Skeletal muscle tissue (tissue), 4 donors: ENCODE data around the gene TTBK2. TPM values are rescaled to one million over a fixed set of nuclear protein-coding genes. Genes with fewer than 3 reads are reported as not detected.

Source experiments
- H3K27ac ChIP-seq: one replicate; pipeline ENCODE4 v1.7.0; 2013; ENCODE audit warnings: mild to moderate bottlenecking, low read depth, low read length, inconsistent platforms
- H3K27me3 ChIP-seq, 3 donors: one replicate each; pipeline ENCODE4 v1.7.0; 2013; ENCODE audit warnings: low read length in 3 of 3; ENCODE audit not compliant: control insufficient read depth in 3 of 3, insufficient read depth in 3 of 3
- H3K36me3 ChIP-seq, 3 donors: one replicate each; pipeline ENCODE4 v1.7.0; 2013; ENCODE audit warnings: low read length in 3 of 3; ENCODE audit not compliant: control insufficient read depth in 3 of 3, insufficient read depth in 3 of 3
- H3K4me1 ChIP-seq, 3 donors: one replicate each; pipeline ENCODE4 v1.7.0; 2013; ENCODE audit warnings: low read length in 3 of 3, mild to moderate bottlenecking in 3 of 3; ENCODE audit not compliant: control insufficient read depth in 3 of 3, insufficient read depth in 3 of 3
- H3K4me3 ChIP-seq, 3 donors: one replicate each; pipeline ENCODE4 v1.7.0; 2013; ENCODE audit warnings: low read length in 3 of 3
- H3K9ac ChIP-seq, 3 donors: one replicate each; pipeline ENCODE4 v1.7.0; 2013; ENCODE audit warnings: low read length in 3 of 3, mild to moderate bottlenecking in 3 of 3, moderate library complexity in 2 of 3, low read depth in 1 of 3
- H3K9me3 ChIP-seq, 3 donors: one replicate each; pipeline ENCODE4 v1.7.0; 2013; ENCODE audit warnings: low read length in 3 of 3; ENCODE audit not compliant: control insufficient read depth in 3 of 3
- total RNA-seq: library from RNA; depleted of rRNA; stranded (reverse); fragments of >200 nt; gene quantifications from one replicate; pipeline ENCODE4 v1.2.3, GENCODE V29; 2014
- donor health status: Osteomylitis.

TTBK2 gene
- total RNA-seq, 1 donor from 2014 or later: 8.4 TPM

DNA sequence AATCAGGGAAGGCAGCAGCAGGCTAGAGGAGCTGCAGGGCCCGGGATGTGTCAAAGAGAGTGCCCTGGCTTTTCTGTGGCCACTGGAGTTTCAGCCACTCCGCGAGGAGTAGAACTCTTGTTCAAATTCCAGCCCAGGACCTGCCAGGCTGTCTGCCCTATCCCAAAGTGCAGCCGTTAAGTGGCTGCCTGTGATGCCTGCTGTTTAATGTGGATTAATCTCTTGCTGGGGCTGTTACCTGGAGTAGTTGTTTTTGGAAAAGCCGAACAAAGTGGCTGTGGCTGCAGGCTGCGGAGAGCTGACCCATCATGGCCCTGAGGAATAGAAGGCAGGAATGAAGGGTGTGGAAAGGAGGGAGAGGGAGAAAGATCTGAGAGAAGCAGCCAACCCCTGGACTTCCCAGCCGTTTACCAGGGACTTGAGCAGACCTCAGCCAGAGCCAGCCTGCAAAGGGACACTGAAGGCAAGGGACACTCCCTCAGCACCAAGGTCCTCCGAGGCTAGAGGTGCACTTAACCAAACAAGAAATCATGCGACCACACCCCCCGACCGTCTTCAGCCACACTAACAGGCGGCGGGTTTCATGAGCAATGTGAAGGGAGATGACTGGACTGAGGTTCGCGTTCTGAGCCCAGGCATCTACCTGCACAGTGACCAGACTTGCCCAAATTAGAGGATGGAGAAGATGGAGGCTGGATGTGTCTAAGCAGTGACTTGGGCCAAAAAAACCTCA, 188.3 kb downstream of the TTBK2 start:
- Histone ChIP-seq H3K9ac (no peak overlapping the region), H3K27ac (no peak overlapping the region), H3K4me3 (no peak overlapping the region), H3K9me3 (no peaks in the 10 kb centered on the region), H3K27me3 (no peaks in the 10 kb centered on the region), H3K4me1 (peaks cover 6 to 12% (median 10%) of the 10 kb centered on the region in 3 donors), H3K36me3 (peaks cover 71 to 77% (median 72%) of the 10 kb centered on the region in 3 donors)

DNA sequence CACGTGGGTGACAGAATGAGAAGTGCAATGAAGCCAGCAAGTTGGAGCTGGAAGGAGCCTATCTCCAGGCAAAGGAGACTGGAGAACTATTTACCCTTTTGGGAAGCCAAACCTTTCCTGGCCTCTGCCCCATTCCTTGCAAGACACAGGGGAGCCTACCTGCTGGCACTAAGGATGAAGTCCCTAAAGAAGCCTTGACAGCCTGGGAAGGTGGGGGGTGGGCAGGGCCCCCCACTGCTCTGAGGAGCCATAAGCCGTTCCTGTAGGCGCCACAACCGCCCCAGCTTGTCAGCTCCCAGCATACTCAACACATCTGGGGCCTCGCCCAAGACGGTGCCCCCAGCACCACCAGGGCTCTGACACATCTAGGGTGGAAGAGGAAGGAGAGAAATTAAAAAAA, 189.1 kb downstream of the TTBK2 start:
- no peaks in the 10 kb centered on the region for H3K9me3 ChIP-seq
- no peak overlapping the region for H3K27ac ChIP-seq
- peaks cover 77 to 85% (median 78%) of the 10 kb centered on the region in 3 donors for H3K36me3 ChIP-seq
- no peak overlapping the region for H3K4me3 ChIP-seq
- H3K9ac ChIP-seq: no peak overlapping the region
- H3K4me1 ChIP-seq: peaks cover 6 to 10% (median 8%) of the 10 kb centered on the region in 3 donors
- no peaks in the 10 kb centered on the region for H3K27me3 ChIP-seq

DNA sequence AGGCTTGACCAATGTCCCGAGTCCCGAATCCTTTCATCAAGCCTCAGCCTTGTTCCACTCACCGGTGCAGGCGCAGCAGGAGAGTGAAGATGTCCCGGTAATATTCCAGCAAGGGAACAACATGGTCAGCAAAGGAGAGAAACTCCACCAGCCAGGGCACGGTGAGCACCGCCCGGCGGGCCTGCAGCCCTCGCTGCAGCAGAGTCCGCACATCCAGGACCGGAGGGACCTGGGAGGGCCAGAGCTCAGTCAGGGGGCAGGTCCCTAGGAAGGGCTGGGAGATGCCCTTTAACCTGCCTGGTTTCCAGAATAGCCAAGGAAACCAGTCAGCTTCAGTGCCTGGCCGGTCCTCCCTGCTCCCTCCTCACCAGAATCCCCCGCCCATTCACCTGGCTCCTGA, 190.0 kb downstream of the TTBK2 start:
- H3K4me3 ChIP-seq: no peak overlapping the region
- H3K27me3 ChIP-seq: no peaks in the 10 kb centered on the region
- peaks cover 84 to 92% (median 84%) of the 10 kb centered on the region in 3 donors for H3K36me3 ChIP-seq
- peaks cover 0 to 3% (median 2%) of the 10 kb centered on the region in 3 donors for H3K4me1 ChIP-seq
- no peaks in the 10 kb centered on the region for H3K9me3 ChIP-seq
- H3K27ac ChIP-seq: no peak overlapping the region
- no peak overlapping the region for H3K9ac ChIP-seq

DNA sequence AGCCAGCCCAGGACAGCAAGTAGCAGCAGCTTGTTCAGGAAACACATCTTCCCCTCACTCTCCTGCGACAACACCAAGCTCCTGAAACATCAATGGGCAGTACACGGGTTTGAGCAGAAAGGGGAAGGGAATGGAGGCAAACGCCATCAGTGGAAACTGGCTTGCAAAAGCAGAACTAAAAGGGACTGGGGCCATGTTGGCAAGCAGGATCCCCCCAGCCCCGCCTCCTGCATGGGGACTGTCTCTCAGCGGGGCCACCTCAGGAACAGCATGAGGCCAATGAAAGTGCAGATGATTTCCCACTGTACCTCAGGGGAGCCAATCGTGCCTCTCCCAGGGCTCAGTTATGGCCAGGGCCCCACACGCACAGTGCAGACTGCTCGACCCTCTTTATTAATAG, 190.4 kb downstream of the TTBK2 start:
- no peaks in the 10 kb centered on the region for H3K9me3 ChIP-seq
- no peaks in the 10 kb centered on the region for H3K4me1 ChIP-seq
- H3K27me3 ChIP-seq: no peaks in the 10 kb centered on the region
- H3K9ac ChIP-seq: no peak overlapping the region
- H3K36me3 ChIP-seq: peaks cover 85 to 92% (median 85%) of the 10 kb centered on the region in 3 donors
- no peak overlapping the region for H3K27ac ChIP-seq
- no peak overlapping the region for H3K4me3 ChIP-seq

DNA sequence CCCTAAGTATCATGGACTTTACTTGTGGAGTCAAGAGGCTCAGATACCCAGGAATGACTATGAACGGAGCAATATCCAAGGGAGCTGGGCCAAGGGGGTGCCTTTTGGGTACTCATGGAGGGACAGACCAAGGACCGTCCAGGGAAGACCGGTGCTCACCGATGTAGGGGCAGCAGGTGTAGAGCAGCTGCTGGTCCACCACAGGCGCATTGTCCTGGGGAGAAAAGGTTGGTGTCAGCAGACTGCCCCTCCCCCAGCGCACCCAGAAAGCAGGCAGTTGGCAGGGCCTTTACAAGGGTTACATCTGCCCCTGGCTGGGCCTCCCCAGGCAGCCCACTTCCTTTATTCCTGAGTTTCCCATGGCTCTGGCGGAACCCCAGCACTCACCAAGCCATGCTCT, 191.2 kb downstream of the TTBK2 start:
- no peaks in the 10 kb centered on the region for H3K4me1 ChIP-seq
- H3K9ac ChIP-seq: no peak overlapping the region
- H3K4me3 ChIP-seq: no peak overlapping the region
- H3K9me3 ChIP-seq: no peaks in the 10 kb centered on the region
- peaks cover 85 to 95% (median 87%) of the 10 kb centered on the region in 3 donors for H3K36me3 ChIP-seq
- H3K27me3 ChIP-seq: no peaks in the 10 kb centered on the region
- no peak overlapping the region for H3K27ac ChIP-seq

DNA sequence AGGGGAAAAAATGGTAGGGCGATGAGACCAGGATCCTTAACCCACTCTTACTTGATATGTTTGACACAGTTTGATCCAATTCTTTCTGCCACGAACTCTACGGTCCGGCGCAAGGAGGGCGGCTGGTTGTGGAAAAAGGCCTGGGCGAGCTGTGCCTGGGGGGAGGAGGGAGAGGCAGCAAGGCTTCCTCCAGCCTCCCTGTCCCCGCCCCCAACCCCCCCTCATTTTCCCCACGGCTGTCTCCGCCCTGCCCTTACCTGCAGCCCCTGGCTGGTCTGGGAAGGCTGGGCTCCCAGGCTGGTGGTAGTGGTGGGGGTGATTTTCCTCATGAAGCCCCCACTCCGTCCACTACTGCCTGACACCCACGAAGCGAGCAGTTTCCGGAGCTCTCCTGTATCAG, 191.6 kb downstream of the TTBK2 start:
- Histone ChIP-seq H3K36me3 (peaks cover 85 to 95% (median 88%) of the 10 kb centered on the region in 3 donors), H3K27me3 (no peaks in the 10 kb centered on the region), H3K9ac (no peak overlapping the region), H3K27ac (no peak overlapping the region), H3K4me1 (no peaks in the 10 kb centered on the region), H3K9me3 (no peaks in the 10 kb centered on the region), H3K4me3 (no peak overlapping the region)

DNA sequence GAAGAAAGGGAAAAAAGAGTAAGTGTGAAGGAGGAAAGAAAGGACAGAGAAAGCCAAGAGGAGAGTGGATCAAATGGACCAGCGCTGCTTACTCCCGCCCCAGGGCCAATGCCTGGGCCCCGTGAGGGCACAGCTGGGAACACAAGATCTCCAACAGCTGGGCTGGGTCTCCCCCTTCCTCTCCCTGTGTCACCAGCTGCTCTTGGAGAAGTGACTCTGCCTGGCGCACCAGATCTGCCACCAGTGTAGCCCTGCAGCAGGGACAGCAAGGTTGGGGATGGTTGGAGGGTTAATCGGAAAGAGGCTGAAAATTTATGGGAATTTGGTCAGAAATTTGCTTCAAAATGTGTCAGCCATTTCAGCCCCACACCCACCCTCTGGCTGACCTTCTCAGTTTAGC, 192.0 kb downstream of the TTBK2 start:
- Histone ChIP-seq H3K4me1 (no peaks in the 10 kb centered on the region), H3K36me3 (peaks cover 85 to 92% (median 85%) of the 10 kb centered on the region in 3 donors), H3K9me3 (no peaks in the 10 kb centered on the region), H3K27me3 (no peaks in the 10 kb centered on the region), H3K9ac (no peak overlapping the region), H3K4me3 (no peak overlapping the region), H3K27ac (no peak overlapping the region)

DNA sequence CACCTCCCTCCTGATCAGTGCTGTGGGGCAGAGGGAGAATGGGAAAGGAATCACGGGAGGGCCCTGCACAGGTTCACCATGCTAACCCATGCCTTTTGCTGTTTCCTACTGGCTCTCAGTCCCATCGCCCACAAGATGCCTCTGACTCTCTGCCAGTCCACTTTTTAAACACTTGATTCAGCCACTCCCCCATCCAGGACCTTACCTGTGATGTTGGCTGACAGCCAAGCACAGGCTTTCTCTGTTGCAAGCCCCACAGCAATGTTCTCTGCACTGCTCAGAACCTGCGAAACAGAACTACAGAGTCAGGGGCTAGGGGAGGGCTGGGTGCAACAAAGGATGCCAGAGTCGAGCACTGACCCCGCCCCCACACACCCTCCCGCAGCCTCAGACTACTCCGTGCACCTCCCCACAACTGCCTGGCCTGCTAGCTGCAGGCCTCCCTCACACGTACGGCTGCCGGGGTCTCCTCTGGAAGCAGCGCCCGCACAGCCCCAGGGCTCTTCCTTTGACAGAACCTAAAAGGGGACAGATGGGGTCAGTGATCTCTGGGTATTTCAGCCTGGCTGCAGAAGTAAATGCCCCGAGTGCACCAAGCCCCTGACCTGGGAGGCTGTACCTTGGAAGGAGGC, 192.7 kb downstream of the TTBK2 start:
- H3K27ac ChIP-seq: no peak overlapping the region
- no peaks in the 10 kb centered on the region for H3K4me1 ChIP-seq
- H3K36me3 ChIP-seq: peaks cover 84 to 92% (median 86%) of the 10 kb centered on the region in 3 donors
- no peaks in the 10 kb centered on the region for H3K27me3 ChIP-seq
- H3K9me3 ChIP-seq: no peaks in the 10 kb centered on the region
- no peak overlapping the region for H3K4me3 ChIP-seq
- no peak overlapping the region for H3K9ac ChIP-seq

DNA sequence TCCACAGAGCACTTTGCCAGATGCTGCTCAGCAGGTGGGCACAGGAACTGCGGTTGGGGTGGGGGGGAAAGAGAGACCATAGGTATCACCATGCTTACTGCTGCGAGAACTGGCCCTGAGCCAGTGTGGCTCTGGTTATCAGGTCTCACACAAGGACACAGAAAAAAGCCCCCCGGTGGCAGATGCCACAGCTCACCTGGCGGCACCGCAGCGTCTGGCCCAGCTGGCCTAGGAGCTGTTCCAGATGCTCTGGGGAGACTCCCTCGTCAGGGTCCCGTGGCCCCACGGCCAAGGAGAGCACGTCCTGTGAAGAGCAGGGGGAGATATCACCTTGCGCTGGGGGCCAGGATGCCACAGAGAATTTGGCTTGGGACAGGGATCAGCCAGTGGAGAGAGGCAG, 194.5 kb downstream of the TTBK2 start:
- H3K27ac ChIP-seq: no peak overlapping the region
- peaks cover 67 to 80% (median 79%) of the 10 kb centered on the region in 3 donors for H3K36me3 ChIP-seq
- no peak overlapping the region for H3K4me3 ChIP-seq
- H3K27me3 ChIP-seq: no peaks in the 10 kb centered on the region
- no peak overlapping the region for H3K9ac ChIP-seq
- no peaks in the 10 kb centered on the region for H3K4me1 ChIP-seq
- H3K9me3 ChIP-seq: no peaks in the 10 kb centered on the region

DNA sequence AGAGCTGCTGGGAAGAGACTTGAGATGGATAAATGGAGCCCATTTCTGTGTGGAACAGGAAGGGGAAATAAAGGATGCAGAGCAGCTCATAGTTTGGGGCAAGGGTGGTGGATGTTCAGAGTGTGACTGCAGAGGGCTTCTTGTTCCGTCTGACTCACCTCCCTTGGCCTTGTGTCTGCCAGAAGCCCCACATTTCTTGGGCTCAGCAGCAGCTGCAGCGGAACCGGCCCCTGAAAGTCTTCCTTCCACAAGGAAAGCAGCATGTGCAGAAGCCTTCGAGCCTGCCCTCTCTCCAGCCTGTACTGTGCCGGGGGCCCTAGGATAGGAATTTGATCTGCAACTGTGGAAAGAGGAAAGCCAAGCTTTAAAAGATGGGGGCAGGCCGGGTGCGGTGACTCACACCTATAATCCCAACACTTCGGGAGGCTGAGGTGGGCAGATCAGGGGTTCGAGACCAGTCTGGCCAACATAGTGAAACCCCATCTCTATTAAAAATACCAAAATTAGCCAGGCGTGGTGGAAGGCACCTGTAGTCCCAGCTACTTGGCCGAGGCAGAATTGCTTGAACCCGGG, 195.2 kb downstream of the TTBK2 start:
- H3K4me3 ChIP-seq: no peak overlapping the region
- H3K9ac ChIP-seq: no peak overlapping the region
- no peaks in the 10 kb centered on the region for H3K27me3 ChIP-seq
- H3K9me3 ChIP-seq: no peaks in the 10 kb centered on the region
- H3K4me1 ChIP-seq: no peaks in the 10 kb centered on the region
- no peak overlapping the region for H3K27ac ChIP-seq
- H3K36me3 ChIP-seq: peaks cover 62 to 77% (median 77%) of the 10 kb centered on the region in 3 donors
